GM23338 (cell line): ENCODE measurements around the gene CERS3.

ENCODE experiments used
- CTCF ChIP-seq, 2 experiments: fragments of 200-600 bp in 1 of 2; sonication (generic) in 1 of 2; conservative IDR thresholded peaks; 2 replicates each; pipeline versions ENCODE4 v1.5.1 to v1.6.1; 2016 to 2017; ENCODE audit warnings: antibody characterized with exemption in 2 of 2, low read depth in 2 of 2, mild to moderate bottlenecking in 2 of 2, moderate library complexity in 1 of 2
- EZH2 ChIP-seq: fragments of 200-600 bp; sonication (generic); IDR thresholded peaks from one replicate; pipeline ENCODE4 v1.8.0; 2017; ENCODE audit warnings: antibody characterized with exemption, mild to moderate bottlenecking, low read depth; ENCODE audit not compliant: unreplicated experiment
- EZH2phosphoT487 ChIP-seq: fragments of 200-600 bp; sonication (generic); IDR thresholded peaks from one replicate; pipeline ENCODE4 v1.8.1; 2018; ENCODE audit warnings: antibody characterized with exemption; ENCODE audit not compliant: unreplicated experiment
- POLR2AphosphoS5 ChIP-seq: IDR thresholded peaks from 2 replicates; pipeline ENCODE4 v1.6.1; 2016; ENCODE audit warnings: antibody characterized with exemption, low read depth
- REST ChIP-seq: IDR thresholded peaks from one replicate; pipeline ENCODE4 v1.6.1; 2018; ENCODE audit warnings: antibody characterized with exemption; ENCODE audit not compliant: unreplicated experiment

GRCh38 chr15:100524326-100524725, 4.4 kb downstream of the CERS3 start:
- TF ChIP-seq POLR2AphosphoS5 (no peak), EZH2 (no peak), CTCF (conservative IDR thresholded peaks at IDR 0.05; ENCODE audit: low read depth in 2 of 2) (no peak), REST (no peak), EZH2phosphoT487 (no peak)
